MG63 (cell line): ENCODE results near the gene FLYWCH1. TPM values are rescaled to one million over a fixed set of nuclear protein-coding genes. Genes with fewer than 3 reads are reported as not detected.

ENCODE experiments used
- DNase-seq: peaks from one replicate; pipeline ENCODE4 v3.0.0-alpha.2; 2020
- H3K27me3 ChIP-seq: fragments of 250-450 bp; sonication (Bioruptor Pico); 2 replicates; pipeline ENCODE4 v1.5.1; 2020; ENCODE audit warnings: mild to moderate bottlenecking, moderate library complexity
- H3K36me3 ChIP-seq: fragments of 250-450 bp; sonication (Bioruptor Pico); 2 replicates; pipeline ENCODE4 v1.5.1; 2020; ENCODE audit warnings: mild to moderate bottlenecking, moderate library complexity
- H3K4me3 ChIP-seq: fragments of 250-450 bp; sonication (Bioruptor Pico); 2 replicates; pipeline ENCODE4 v1.5.1; 2020; ENCODE audit warnings: mild to moderate bottlenecking, moderate library complexity
- H3K9me3 ChIP-seq: fragments of 250-450 bp; sonication (Bioruptor Pico); 2 replicates; pipeline ENCODE4 v1.5.1; 2020; ENCODE audit warnings: mild to moderate bottlenecking, moderate library complexity
- total RNA-seq: library from RNA; depleted of rRNA; stranded (reverse); fragments of >200 nt; shearing (Covaris generic); gene quantifications from 2 replicates; pipeline ENCODE4 v1.2.3, GENCODE V29; 2014; ENCODE audit warnings: low replicate concordance; rRNA removed

The FLYWCH1 gene
- 112 and 126 TPM in 2 replicates for total RNA-seq

- Histone ChIP-seq H3K36me3 (peaks cover 32% of the 10 kb centered on the region), H3K4me3 (peak within 1 kb of the TSS; percentile 84), H3K27me3 (no peaks in the 10 kb centered on the region), H3K9me3 (no peaks in the 10 kb centered on the region)
- DNase-seq, result peak; percentile 98
Observed at GRCh38 chr16:2911638-2912329, at the start of gene FLYWCH1. FLYWCH1 (plus strand) TSS chr16:2911931; CDS start chr16:2929686, 17,755 bp downstream.

GRCh38 chr16:2865651-2866050, 46.1 kb upstream of the FLYWCH1 start:
- H3K9me3 ChIP-seq, result no peaks in the 10 kb centered on the region
- no peaks in the 10 kb centered on the region for H3K36me3 ChIP-seq
- no peak overlapping the region for H3K4me3 ChIP-seq
- H3K27me3 ChIP-seq, result no peaks in the 10 kb centered on the region
- no peak for DNase-seq

GRCh38 chr16:2866431-2866830, 45.3 kb upstream of the FLYWCH1 start:
- Histone ChIP-seq H3K36me3 (no peaks in the 10 kb centered on the region), H3K27me3 (no peaks in the 10 kb centered on the region), H3K4me3 (no peak overlapping the region), H3K9me3 (no peaks in the 10 kb centered on the region)
- no peak for DNase-seq

- H3K9me3 ChIP-seq, result no peaks in the 10 kb centered on the region
- peak overlapping the region; percentile 71 for H3K4me3 ChIP-seq
- no peaks in the 10 kb centered on the region for H3K27me3 ChIP-seq
- H3K36me3 ChIP-seq, result no peaks in the 10 kb centered on the region
- no peak for DNase-seq
Observed at GRCh38 chr16:2867661-2867986, 44.1 kb upstream of the FLYWCH1 start.

- Histone ChIP-seq H3K4me3 (peak overlapping the region; percentile 71), H3K9me3 (no peaks in the 10 kb centered on the region), H3K27me3 (no peaks in the 10 kb centered on the region), H3K36me3 (no peaks in the 10 kb centered on the region)
- peak; percentile 95 for DNase-seq
Observed at GRCh38 chr16:2867987-2868789, 43.5 kb upstream of the FLYWCH1 start.

GRCh38 chr16:2871926-2872325, 39.8 kb upstream of the FLYWCH1 start:
- no peaks in the 10 kb centered on the region for H3K27me3 ChIP-seq
- DNase-seq, result no peak
- no peak overlapping the region for H3K4me3 ChIP-seq
- no peaks in the 10 kb centered on the region for H3K9me3 ChIP-seq
- no peaks in the 10 kb centered on the region for H3K36me3 ChIP-seq

GRCh38 chr16:2874032-2874911, 37.5 kb upstream of the FLYWCH1 start:
- DNase-seq, result no peak
- Histone ChIP-seq H3K9me3 (no peaks in the 10 kb centered on the region), H3K4me3 (no peak overlapping the region), H3K27me3 (no peaks in the 10 kb centered on the region), H3K36me3 (no peaks in the 10 kb centered on the region)

- Histone ChIP-seq H3K4me3 (no peak overlapping the region), H3K9me3 (peaks cover 3% of the 10 kb centered on the region; the same call in 1 of the 2 replicates), H3K36me3 (no peaks in the 10 kb centered on the region), H3K27me3 (no peaks in the 10 kb centered on the region)
- DNase-seq, result peak; percentile 84
Observed at GRCh38 chr16:2874912-2875362, 36.8 kb upstream of the FLYWCH1 start.

- no peak for DNase-seq
- Histone ChIP-seq H3K36me3 (peaks cover 5% of the 10 kb centered on the region), H3K4me3 (no peak overlapping the region), H3K27me3 (no peaks in the 10 kb centered on the region), H3K9me3 (peaks cover 5% of the 10 kb centered on the region; the same call in 1 of the 2 replicates)
Observed at GRCh38 chr16:2879854-2880508, 31.8 kb upstream of the FLYWCH1 start.

- Histone ChIP-seq H3K27me3 (no peaks in the 10 kb centered on the region), H3K36me3 (peaks cover 11% of the 10 kb centered on the region), H3K4me3 (peak overlapping the region; percentile 84), H3K9me3 (peaks cover 11% of the 10 kb centered on the region)
- peak; percentile 52 for DNase-seq
Observed at GRCh38 chr16:2881783-2882649, 29.7 kb upstream of the FLYWCH1 start.

- Histone ChIP-seq H3K4me3 (peak within 1 kb of the TSS; percentile 84), H3K36me3 (peaks cover 15% of the 10 kb centered on the region), H3K27me3 (no peaks in the 10 kb centered on the region), H3K9me3 (peaks cover 11% of the 10 kb centered on the region)
- peak; percentile 99 for DNase-seq
Observed at GRCh38 chr16:2882650-2883457, 28.9 kb upstream of the FLYWCH1 start, which contains the start of gene FLYWCH2. FLYWCH2 (plus strand) TSS chr16:2883215; CDS start chr16:2896450, 13,235 bp downstream.

- peaks cover 18% of the 10 kb centered on the region for H3K36me3 ChIP-seq
- H3K4me3 ChIP-seq, result peak overlapping the region; percentile 84
- DNase-seq, result peak; percentile 52
- peaks cover 13% of the 10 kb centered on the region for H3K9me3 ChIP-seq
- no peaks in the 10 kb centered on the region for H3K27me3 ChIP-seq
Observed at GRCh38 chr16:2883458-2883908, 28.2 kb upstream of the FLYWCH1 start.

GRCh38 chr16:2884041-2884451, 27.7 kb upstream of the FLYWCH1 start:
- Histone ChIP-seq H3K4me3 (peak overlapping the region; percentile 84), H3K27me3 (no peaks in the 10 kb centered on the region), H3K9me3 (peaks cover 15% of the 10 kb centered on the region), H3K36me3 (peaks cover 21% of the 10 kb centered on the region)
- DNase-seq, result no peak

- H3K9me3 ChIP-seq, result no peaks in the 10 kb centered on the region
- H3K36me3 ChIP-seq, result peaks cover 49% of the 10 kb centered on the region
- no peaks in the 10 kb centered on the region for H3K27me3 ChIP-seq
- no peak for DNase-seq
- no peak overlapping the region for H3K4me3 ChIP-seq
Observed at GRCh38 chr16:2894231-2894630, 17.5 kb upstream of the FLYWCH1 start.

GRCh38 chr16:2895813-2896212, 15.9 kb upstream of the FLYWCH1 start:
- peak; percentile 40 for DNase-seq
- H3K27me3 ChIP-seq, result no peaks in the 10 kb centered on the region
- H3K9me3 ChIP-seq, result no peaks in the 10 kb centered on the region
- H3K36me3 ChIP-seq, result peaks cover 61% of the 10 kb centered on the region
- H3K4me3 ChIP-seq, result no peak overlapping the region
